ENCODE measurements around the gene PRDM2.

The PRDM2 gene

DNA sequence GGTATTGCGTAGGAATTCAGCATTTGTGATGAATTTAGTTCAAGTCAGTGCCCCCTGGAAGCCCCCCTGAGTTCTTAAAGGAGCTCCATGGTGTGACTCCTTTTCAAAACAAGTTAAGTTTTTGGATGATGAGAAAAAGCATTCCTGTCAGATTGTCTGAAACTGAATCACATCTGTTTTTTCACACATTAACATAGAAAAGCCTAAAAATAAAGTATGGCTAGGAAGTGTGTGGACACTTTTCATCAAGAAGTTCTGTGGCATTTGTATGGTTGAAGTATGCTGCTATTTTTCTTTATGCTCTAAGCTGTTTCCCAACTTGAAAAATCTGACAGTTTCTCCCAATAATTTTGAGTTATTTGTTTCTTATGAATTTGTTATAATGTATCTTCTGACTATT is 33.7 kb downstream of the PRDM2 start:
- DNase-seq (ENCODE audit: low read depth in 1 of 2, low spot score in 1 of 2) = no peak

DNA sequence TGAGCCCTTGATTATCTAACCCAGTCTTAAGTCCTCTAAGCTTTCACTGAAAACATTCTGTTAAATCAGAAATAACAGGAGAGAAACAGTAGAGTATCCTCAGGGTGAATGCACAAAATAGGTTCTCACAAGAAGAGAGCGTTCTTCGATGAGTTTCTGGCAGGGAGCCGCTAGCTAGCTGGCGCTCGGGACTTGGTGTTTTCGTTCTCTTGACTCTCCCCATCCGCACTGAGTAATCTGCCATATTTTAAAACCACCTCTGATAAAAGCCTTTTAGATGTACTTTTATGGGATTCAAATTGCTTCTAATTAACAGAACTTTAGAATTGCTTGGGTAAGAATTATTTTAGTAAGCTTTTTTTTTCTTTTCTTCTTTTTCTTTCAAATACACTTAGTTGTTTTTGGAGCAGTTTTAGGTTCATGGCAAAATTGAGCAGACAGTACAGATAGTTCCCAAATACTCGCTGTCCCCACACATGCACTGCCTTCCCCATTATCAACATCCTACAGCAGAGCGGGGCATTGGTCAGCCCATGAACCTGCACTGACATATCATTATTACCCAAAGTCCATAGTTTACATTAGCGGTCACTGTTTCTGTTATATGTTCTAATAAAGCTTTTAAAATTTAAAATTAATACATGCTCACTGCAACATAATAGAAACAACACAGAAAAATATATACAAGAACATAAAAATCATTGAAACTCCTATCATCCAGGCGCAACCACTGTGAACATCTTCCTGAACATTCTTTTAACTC is 35.4 kb downstream of the PRDM2 start:
- DNase-seq (ENCODE audit: low read depth in 1 of 2, low spot score in 1 of 2) = no peak

DNA sequence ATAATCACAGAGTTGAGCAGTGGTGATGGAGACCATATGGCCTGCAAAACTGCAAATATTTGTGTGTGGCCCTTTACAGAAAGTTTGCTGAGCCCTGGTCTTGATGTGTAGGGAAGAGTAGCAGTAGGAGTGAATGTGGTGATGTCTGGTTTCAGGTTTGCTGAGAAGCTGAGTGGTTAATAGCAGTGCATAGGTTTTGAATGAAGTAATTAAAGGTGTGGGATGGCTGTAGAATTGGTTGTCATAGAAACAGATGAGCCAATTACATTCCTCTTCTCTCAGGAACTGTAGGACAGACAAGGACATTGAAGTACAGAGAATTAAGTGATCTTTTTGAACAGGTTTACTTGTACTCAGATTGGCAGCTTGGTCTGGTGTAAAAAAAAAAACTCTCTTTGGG is 37.4 kb downstream of the PRDM2 start:
- no peak for DNase-seq (ENCODE audit: low read depth in 1 of 2, low spot score in 1 of 2)

DNA sequence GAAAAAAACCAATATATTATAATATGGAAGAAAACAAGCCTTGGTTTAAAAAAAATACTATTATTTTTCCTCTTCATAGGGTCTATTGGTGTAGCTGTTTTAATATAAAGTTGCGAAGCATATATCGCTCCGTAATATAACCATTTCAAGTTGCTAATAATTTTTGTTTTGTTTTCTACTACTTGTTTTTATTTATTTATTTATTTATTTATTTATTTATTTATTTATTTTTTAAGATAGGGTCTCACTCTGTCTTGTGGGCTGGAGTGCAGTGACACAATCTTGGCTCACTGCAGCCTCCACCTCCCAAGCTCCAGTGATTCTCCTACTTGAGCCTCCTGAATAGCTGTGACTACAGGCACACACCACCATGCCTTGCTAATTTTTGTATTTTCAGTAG is 46.4 kb downstream of the PRDM2 start:
- DNase-seq (ENCODE audit: low read depth in 1 of 2, low spot score in 1 of 2) = no peak

DNA sequence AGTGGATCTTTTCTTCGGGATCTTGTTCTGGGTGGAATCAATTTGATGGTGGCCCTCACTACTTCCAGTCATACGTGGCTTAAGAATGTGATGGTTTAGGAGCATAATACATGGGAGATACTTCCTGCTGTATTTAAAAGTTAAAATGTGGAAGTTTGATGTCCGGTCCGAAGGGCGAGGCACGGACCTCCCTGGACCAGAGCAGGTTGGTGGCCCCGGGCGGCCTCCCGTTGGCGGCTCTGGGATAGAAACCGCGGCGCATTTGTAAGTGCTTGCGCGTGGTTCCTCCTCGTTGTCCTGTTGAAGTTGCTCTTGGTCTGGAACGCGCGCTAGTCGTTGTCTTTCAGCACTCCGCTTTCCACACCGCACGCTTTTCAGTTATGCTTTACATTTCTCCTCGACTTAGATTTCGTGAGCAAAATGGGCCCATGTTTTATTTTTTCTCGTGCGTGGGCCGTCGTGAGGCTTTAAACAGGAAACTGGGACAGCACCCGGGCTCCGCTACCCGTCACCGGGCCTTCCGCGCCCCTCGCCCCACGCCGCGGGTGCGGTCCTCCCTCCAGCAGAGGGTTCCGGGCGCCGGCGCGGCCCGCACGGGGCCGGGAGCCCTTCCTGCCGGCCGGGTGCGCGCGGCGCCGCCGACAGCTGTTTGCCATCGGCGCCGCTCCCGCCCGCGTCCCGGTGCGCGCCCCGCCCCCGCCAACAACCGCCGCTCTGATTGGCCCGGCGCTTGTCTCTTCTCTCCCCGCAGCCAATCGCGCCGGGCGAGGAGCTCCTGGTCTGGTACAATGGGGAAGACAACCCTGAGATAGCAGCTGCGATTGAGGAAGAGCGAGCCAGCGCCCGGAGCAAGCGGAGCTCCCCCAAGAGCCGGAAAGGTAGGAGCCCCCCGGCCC is 48.9 kb downstream of the PRDM2 start:
- DNase-seq (ENCODE audit: low read depth in 1 of 2, low spot score in 1 of 2) = peak; percentile 91 to 95

DNA sequence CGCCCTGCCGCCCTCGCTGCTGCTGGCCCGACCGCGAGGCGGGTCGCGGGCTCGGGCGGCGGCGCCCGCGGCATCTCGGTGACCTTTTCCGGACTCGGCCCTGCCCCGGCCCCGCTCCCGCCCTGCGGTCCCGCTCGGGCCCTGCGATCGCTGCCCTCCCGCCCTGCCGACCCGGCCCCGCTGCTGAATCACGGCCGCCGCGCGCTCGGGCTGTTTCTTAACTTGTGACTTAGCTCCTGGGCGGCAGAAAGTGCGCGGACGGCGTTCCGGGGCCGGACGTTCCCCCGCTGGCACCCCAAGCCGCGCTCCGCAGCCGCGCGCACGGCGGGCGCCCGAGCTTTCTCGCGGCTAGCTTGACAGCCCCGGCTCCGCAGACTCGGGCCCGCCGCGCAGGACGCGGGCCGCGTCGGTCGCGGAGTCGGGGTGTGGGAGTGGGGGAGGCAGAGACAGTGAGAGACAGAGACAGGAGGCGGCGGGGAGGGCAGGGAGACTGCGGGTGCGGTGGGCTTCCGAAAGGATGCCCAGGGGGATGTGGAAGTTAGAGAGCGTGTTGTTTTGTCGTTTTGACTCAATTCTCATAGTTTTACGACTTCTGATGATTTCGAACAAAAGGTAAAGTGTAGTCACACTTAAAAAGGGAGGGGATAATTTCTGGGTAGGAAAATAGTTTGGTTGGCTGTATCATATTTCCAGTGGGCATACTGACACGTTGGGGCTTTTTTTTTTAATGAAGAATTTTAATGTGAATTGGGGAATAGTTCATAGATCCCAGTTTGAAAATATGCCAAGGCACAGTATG is 49.8 kb downstream of the PRDM2 start:
- DNase-seq (ENCODE audit: low read depth in 1 of 2, low spot score in 1 of 2) = no peak

DNA sequence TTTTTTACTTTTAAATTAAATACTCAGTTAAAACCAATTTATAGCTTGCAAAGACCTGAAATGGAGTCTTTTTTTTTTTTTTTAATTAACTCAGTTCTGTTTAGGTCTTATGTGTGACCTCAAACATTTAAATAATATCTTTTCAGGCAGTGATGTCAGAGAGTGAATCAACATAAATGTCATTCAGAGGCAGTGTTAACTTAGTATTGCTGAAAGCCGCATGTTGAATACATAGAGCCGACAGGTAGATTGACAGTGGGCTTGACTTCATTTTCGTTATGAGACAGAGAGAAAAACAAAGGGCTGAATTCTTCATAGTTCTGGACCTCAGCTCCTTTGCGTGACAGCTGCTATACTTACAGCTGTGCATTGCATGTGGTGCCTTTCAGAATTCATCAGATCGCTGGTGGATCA is 51.5 kb downstream of the PRDM2 start:
- DNase-seq (ENCODE audit: low read depth in 1 of 2, low spot score in 1 of 2) = no peak

DNA sequence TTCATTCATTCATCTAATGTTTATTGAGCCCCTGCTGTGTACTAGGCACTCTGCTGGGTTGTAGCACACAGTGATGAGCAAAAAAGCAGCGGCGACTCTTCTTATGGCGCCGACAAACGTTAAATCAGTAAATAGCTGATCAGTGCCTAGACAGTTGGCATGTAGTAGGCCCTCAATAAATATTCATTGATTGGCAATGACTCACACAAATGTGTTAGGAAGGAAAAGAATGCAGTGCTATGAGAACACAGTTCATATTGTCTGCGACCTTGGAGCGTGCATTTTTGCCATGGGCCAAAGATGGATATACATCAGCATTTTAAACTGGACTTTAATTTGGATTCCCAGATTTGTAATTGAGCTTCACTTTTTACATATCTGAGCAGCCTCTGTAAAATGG is 52.0 kb downstream of the PRDM2 start:
- no peak for DNase-seq (ENCODE audit: low read depth in 1 of 2, low spot score in 1 of 2)

DNA sequence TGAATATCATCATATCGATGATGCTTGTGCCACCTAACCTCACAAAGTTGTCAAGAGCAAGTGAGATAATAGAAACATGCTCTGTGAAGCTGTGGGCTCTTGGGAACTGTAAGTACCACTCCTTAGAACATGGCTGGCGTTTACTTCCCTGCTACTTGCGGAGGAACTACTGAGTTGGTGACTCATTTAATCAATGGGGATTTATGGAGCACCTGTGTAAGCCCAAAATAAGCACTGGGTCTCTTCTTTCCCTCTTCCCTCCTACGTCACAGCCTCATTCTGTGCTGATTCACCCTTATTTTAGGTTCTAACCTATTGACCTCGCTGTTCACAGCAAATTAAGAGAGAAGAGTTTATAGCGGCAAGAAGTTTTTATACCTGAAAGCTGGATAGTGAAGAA is 52.9 kb downstream of the PRDM2 start:
- DNase-seq (ENCODE audit: low read depth in 1 of 2, low spot score in 1 of 2) = no peak

DNA sequence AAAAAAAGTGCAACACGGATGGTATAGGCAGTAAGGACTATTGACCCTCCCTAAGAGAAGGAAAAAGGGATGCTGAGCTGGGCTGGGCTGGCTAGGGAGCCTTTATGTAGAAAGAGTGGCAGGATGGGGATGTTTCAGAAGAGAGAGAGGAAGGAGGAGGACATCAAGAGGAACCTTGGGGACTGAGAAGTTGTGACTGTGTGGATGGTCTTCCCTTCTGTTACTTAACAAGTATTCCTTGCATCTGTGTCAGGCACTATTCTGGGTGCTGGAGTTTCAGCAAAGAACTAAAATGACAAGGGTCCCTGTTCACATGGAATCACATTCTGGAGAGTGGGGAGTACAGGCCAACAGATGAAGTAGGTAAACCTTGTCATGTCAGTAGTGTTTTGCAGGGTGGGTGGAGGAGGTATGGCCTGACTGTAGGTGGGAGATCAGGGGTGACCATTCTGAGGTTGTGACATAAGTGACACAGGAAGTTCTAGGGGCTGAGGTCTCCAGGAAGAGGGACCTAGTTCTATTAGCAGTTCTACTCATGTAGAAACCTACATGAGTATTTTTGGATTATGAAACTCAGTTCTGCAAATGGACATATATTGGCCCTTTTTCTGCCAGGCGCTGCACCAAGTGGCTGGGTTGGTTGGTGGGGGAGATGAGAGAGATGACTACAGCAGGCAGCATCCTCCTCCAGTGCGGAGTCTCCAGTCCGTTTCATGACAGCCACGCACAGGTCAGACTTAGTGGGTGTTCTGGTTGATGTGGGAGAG is 53.8 kb downstream of the PRDM2 start:
- no peak for DNase-seq (ENCODE audit: low read depth in 1 of 2, low spot score in 1 of 2)

DNA sequence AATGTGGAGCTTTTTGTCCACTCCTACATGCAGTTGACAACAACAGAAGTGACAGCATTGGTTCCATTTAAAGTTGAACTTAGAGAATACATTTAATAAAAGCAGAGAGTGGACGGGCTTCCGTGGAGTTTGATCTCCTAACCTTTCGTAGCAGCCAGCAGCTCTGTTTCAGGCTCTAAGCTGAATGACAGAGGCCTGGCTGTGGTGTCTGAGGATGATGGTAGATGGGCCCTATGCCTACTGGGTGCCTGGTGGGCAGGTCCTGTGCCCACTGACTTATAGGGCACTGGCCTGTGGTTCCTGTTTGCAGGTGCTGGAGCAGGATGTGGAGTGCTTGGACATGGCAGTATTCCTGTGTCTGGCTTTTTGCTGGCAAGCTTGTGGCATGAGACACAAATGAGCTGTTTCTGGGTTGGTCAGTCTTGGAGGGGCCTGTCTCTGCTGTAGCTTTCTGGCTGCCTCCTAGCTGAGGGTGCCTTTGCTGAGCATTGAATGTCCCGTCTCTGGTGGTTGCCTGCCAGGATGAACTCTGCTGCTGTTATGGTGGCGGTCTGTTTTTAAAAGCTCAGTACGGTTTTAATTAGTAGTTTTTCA is 54.6 kb downstream of the PRDM2 start:
- no peak for DNase-seq (ENCODE audit: low read depth in 1 of 2, low spot score in 1 of 2)

DNA sequence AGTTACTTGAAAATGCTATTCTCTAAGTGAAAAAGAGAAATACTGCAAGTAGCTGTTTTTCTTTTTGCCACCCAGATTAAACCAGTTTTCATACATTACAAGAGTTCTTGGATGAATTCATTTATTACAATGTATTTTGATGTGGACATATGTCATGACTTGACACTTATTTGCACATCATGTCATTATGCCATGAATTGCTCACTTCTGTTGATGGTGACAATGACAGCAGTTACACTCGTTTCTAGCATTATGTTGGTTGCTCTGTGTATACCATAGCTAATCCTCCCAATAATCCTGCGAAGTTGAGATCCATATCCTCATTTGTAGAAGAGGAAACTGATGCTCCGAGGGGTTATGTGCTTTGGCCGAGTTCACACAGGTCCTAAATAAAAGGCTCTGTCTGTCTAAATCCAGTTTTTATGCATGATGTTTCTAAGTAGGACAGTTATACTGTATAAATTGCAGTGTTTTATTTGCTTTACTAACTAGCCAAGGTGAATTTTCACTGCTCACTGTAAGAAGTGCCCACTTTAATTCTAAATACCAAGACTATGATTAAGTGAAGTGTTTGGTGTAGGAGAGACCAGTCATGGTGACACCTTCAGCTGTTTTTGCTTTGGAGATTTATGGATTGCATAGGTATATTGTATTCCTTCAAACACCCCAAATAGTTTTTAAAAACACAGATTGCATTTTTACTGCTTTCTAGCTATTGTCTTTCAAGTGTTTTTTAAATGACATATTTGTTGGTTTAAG is 56.7 kb downstream of the PRDM2 start:
- DNase-seq (ENCODE audit: low read depth in 1 of 2, low spot score in 1 of 2) = no peak

DNA sequence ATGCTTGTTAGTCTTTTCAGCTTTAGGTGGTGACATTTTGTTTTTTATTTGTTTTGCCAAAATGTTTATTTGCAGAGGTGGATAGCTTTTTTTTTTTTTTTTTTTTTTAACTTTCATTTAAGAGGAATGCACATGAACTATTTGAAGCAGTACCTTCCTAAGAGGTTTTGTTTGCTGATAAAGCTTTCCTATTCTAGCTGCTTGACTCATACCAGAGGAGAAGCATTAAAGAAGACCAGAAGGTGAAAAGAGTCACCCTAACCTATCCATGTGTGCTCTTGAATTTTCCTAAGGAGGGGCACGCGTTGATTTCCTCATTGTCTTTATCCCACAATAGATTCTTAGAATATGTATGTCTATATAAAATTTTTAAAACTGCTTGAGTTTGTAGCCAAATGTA is 57.7 kb downstream of the PRDM2 start:
- DNase-seq (ENCODE audit: low read depth in 1 of 2, low spot score in 1 of 2) = no peak

DNA sequence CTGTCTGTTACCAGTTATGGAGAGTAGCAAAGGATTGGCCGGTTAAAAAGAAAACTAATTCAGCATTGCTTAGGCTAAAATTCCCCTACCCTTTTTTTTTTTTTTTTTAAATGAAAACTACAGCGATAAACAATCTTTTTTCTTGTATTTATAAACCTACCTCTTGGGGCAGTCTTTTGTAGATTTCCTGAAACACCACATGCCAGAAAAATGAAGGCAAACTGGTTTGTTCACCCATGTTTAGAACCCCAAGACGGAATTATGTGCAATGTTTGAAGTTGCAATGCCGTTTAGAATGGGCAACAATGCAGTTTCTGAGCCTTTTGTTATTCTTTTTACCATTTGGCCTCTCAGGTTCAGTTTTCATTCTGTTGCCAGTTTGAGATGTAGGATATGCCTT is 59.1 kb downstream of the PRDM2 start:
- DNase-seq (ENCODE audit: low read depth in 1 of 2, low spot score in 1 of 2) = no peak

DNA sequence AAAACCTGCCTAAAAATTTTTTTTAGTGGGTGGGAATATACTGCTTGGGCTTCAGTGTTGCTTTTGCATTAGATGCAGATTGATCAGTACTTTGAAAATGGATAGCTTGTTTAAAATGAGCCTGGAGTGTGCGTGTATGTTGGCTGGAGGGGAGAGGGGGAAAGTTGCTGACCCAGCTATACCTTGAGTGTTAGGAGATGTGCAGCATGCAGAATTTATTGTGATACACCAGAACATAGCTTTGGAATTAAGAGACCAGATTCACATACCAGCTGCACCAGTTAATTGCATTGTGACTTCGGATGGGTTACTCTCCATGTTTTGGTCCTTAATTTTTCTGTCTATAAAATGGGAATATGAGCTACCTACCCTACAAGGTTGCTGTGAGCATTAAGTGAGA is 60.4 kb downstream of the PRDM2 start:
- no peak for DNase-seq (ENCODE audit: low read depth in 1 of 2, low spot score in 1 of 2)

DNA sequence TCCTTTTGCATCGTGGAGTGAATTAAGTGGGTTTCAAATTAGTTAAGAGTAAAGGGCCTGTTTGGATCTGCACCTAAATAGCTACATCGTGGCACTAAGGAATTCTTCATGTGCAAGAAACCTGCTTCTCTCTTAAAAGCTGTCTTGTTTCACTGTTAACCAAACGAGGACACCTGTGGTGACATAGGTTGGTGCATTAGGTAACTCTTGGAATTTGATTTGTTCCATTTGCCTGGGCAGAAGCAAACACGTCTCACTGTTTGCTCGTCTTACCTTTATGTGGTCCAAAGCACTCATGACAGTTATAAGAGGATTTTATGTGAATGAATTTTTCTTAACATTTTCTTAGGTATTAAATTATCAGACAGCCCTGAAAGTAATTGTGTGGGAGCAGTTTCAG is 60.9 kb downstream of the PRDM2 start:
- no peak for DNase-seq (ENCODE audit: low read depth in 1 of 2, low spot score in 1 of 2)

DNA sequence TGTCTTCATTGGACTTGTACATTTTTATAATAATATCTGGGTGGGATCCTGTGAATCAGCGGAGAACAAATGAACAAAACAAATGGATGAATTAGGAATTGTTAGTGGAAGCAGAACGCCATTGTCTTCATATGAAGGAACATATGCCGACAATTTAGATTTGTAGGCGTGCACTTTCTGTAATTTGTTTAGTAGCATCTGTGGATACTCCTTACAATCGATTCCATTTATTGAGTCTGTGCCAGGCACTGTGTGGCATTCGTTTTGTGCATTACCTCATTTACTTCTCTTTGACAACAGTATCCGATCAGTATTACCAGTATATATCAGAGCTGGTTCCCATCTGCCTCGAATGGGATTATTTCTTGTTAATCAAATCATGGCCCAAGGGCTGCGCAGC is 61.9 kb downstream of the PRDM2 start:
- DNase-seq (ENCODE audit: low read depth in 1 of 2, low spot score in 1 of 2) = no peak

DNA sequence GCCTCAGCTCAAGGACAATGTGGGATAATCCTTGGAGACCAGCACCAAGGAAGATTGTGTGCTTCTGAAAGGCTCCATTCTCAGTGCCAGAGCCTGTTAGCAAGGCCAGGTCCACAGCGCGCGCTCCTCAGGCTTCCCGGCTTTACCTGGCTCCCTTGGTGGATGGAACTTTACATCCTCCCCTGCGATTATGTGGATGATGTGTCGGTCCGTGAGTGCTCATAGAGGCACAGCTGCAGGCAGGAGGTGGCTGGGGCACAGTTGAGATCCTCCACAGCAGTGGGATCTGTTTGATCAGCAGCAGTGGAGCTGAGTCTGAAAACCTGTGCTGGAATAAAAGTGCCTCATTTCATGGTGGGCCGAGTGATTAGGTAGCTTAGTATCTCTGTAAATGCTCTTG is 62.7 kb downstream of the PRDM2 start:
- no peak for DNase-seq (ENCODE audit: low read depth in 1 of 2, low spot score in 1 of 2)

DNA sequence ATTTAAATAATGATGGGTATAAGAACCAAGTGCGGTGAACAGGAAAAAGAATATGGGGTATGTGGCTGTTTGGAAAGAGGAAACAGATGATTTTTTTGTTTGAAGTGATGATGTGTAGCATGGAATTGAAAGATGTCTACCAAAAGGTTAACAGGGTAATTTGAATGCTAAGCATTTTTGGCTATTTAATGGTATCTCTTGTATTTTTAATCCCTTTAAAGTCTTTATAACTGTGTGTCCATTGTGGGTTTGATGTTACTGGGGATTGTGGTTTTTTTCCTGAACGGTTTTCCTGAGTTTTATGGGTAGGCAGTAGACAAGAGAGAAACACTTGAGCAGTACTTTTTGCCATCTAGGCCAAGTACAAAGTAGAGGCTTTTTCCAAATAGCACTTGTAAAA is 63.2 kb downstream of the PRDM2 start:
- no peak for DNase-seq (ENCODE audit: low read depth in 1 of 2, low spot score in 1 of 2)

DNA sequence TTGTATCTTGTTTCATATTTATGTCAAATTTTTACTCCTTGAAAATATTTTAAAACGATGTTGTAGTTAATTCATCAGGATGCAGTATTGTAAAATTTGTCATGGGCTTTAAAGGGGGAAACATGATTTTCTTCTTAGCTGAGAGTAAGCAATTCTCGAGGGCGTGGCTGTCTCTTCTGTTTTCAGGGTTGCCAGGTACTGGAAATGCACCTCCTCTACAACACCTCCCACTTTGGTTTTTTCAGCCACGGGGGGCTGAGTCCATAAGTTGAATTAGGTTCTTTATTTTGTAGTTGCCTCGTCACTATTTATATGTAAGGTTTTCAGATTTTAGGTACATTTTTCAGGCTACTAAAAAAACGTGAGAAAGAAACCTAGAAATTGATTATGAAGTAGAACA is 64.0 kb downstream of the PRDM2 start:
- DNase-seq (ENCODE audit: low read depth in 1 of 2, low spot score in 1 of 2) = no peak
